ENCODE data around the gene ABHD17A.
"Not testable (repeated sequence)": the region's sequence is repeated elsewhere in the genome, so short reads cannot be mapped to it uniquely, and the experiment has no call there.

The ABHD17A gene

DNA sequence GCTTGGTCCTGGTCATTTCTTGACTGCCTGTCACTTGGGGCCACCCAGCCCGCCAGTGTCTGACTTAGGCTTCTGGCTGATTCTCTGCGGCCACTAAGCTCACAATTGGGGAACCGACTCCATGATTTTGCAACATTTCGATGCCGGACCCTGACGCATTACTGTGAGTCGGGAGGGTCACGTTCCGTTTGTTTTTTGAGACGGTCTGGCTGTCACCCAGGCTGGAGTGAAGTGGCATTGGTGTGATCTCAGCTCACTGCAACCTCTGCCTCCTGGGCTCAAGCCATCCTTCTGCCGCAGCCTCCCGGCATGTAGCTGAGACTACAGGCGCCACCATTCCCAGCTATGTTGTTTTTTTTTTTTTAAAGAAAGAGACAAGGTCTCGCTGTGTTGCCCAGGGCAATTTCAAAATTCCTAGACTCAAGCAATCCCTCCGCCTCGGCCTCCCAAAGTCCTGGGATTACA is 16.7 kb upstream of the ABHD17A start:
- Histone ChIP-seq H3K27ac (ENCODE audit: low read depth, low read length) (no peak overlapping the region), H3K36me3 (ENCODE audit: insufficient read depth, low read length) (no peaks in the 10 kb centered on the region), H3K4me3 (ENCODE audit: low read depth, low read length) (no peak overlapping the region), H3K27me3 (ENCODE audit: insufficient read depth, low read length) (no peaks in the 10 kb centered on the region), H2AFZ (ENCODE audit: low read length, unreplicated experiment) (no peak overlapping the region), H3K4me1 (ENCODE audit: control insufficient read depth, insufficient read depth, low read length, unreplicated experiment) (peaks cover 3% of the 10 kb centered on the region), H3K79me2 (ENCODE audit: control insufficient read depth, insufficient read depth, low read length, unreplicated experiment) (peaks cover 6% of the 10 kb centered on the region)

DNA sequence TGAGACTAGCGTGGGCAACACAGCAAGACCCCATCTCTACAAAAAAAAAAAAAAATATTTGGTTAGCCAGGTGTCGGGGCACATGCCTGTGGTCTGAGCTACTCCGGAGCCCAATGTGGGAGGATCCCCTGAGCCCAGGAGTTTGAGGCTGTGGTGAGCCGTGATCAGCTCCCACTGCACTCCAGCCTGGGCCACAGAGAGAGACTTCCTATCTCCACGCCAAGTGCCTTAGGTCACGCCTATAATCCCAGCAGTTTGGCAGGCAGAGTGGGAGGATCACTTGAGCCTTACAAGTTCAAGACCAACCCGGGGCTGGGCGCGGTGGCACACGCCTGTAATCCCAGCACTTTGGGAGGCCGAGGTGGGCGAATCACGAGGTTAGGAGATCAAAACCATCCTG is 11.2 kb upstream of the ABHD17A start:
- H3K36me3 ChIP-seq (ENCODE audit: insufficient read depth, low read length) = no peaks in the 10 kb centered on the region
- H3K4me1 ChIP-seq (ENCODE audit: control insufficient read depth, insufficient read depth, low read length, unreplicated experiment) = no peaks in the 10 kb centered on the region
- H3K27me3 ChIP-seq (ENCODE audit: insufficient read depth, low read length) = no peaks in the 10 kb centered on the region
- H2AFZ ChIP-seq (ENCODE audit: low read length, unreplicated experiment) = no peak overlapping the region
- H3K4me3 ChIP-seq (ENCODE audit: low read depth, low read length) = no peak overlapping the region
- no peak overlapping the region for H3K27ac ChIP-seq (ENCODE audit: low read depth, low read length)
- H3K79me2 ChIP-seq (ENCODE audit: control insufficient read depth, insufficient read depth, low read length, unreplicated experiment) = no peaks in the 10 kb centered on the region

DNA sequence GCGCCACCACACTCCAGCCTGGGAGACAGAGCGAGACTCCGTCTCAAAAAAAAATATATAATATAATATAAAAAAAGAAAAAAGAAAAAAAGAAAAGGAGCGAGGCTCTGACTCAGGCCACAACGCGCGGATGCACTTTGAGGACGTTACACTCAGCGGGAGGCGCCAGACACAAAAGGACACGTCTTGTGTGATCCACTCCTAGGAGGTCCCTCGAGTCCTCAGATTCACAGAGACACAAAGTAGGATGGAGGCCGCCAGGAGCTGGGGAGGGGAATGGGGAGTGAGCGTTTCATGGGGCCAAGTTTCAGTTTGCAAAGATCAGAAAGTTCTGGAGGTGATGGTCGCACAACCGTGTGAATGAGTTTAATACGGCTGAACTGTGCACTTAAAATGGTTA is 8.5 kb upstream of the ABHD17A start:
- Histone ChIP-seq H3K36me3 (ENCODE audit: insufficient read depth, low read length) (no peaks in the 10 kb centered on the region), H3K27me3 (ENCODE audit: insufficient read depth, low read length) (no peaks in the 10 kb centered on the region), H3K4me1 (ENCODE audit: control insufficient read depth, insufficient read depth, low read length, unreplicated experiment) (no peaks in the 10 kb centered on the region), H2AFZ (ENCODE audit: low read length, unreplicated experiment) (no peak overlapping the region), H3K27ac (ENCODE audit: low read depth, low read length) (no peak overlapping the region), H3K79me2 (ENCODE audit: control insufficient read depth, insufficient read depth, low read length, unreplicated experiment) (no peaks in the 10 kb centered on the region), H3K4me3 (ENCODE audit: low read depth, low read length) (no peak overlapping the region)

DNA sequence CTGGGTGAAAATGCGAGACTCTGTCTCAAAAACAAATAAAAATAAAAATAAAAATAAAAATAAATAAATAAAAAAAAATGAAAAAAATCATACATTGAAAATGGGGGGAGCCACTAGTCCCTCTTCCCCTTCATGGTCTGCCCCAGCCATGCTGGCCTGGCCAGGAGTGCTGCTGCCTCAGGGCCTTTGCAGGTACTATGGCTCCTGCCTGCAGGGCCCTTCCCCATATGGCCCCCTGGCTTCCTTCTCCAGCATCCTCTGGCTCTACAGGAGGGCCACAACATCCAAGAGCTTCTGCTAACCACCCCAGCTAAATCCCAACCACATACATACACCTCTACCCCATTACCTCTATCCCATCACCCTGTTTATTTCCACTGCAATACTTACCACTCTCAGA is 4.6 kb upstream of the ABHD17A start:
- Histone ChIP-seq H3K4me3 (ENCODE audit: low read depth, low read length) (no peak overlapping the region), H3K27me3 (ENCODE audit: insufficient read depth, low read length) (no peaks in the 10 kb centered on the region), H2AFZ (ENCODE audit: low read length, unreplicated experiment) (no peak overlapping the region), H3K4me1 (ENCODE audit: control insufficient read depth, insufficient read depth, low read length, unreplicated experiment) (no peaks in the 10 kb centered on the region), H3K79me2 (ENCODE audit: control insufficient read depth, insufficient read depth, low read length, unreplicated experiment) (peaks cover under 1% of the 10 kb centered on the region), H3K36me3 (ENCODE audit: insufficient read depth, low read length) (no peaks in the 10 kb centered on the region), H3K27ac (ENCODE audit: low read depth, low read length) (no peak overlapping the region)

DNA sequence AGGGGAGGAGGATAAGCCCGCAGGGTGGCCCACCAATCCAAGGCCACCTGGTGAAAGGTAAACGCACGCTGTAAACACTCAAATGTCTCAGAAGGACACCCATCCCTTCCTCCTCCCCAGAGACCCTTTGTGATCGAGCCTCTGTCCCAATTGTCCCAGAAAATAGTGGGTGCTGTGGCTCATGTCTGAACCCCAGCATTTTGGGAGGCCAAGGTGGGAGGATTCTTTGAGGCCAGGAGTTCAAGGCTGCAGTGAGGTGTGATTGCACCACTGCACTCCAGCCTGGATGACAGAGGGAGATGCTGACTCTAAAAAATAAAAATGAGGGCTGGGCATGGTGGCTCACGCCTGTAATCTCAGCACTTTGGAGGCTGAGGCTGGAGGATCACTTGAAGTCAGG is 3.1 kb upstream of the ABHD17A start:
- no peak overlapping the region for H2AFZ ChIP-seq (ENCODE audit: low read length, unreplicated experiment)
- H3K36me3 ChIP-seq (ENCODE audit: insufficient read depth, low read length) = no peaks in the 10 kb centered on the region
- H3K27me3 ChIP-seq (ENCODE audit: insufficient read depth, low read length) = no peaks in the 10 kb centered on the region
- peaks cover 16% of the 10 kb centered on the region for H3K79me2 ChIP-seq (ENCODE audit: control insufficient read depth, insufficient read depth, low read length, unreplicated experiment)
- no peak overlapping the region for H3K4me3 ChIP-seq (ENCODE audit: low read depth, low read length)
- no peak overlapping the region for H3K27ac ChIP-seq (ENCODE audit: low read depth, low read length)
- peaks cover 7% of the 10 kb centered on the region for H3K4me1 ChIP-seq (ENCODE audit: control insufficient read depth, insufficient read depth, low read length, unreplicated experiment)

DNA sequence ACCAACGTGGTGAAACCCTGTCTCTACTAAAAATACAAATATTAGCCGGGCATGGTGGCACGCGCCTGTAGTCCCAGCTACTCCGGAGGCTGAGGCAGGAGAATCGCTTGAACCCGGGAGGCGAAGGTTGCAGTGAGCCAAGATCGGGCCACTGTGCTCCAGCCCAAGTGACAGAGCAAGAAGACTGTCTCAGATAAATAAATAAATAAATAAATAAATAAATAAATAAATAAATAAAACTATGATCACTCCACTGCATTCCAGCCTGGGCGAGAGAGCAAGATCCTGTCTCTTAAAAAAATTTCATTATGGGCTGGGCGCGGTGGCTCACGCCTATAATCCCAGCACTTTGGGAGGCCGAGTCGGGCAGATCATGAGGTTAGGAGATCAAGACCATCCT is 1.1 kb upstream of the ABHD17A start:
- H3K79me2 ChIP-seq (ENCODE audit: control insufficient read depth, insufficient read depth, low read length, unreplicated experiment) = peaks cover 35% of the 10 kb centered on the region
- not testable (repeated sequence) for H2AFZ ChIP-seq (ENCODE audit: low read length, unreplicated experiment); H3K36me3 ChIP-seq (ENCODE audit: insufficient read depth, low read length); H3K27me3 ChIP-seq (ENCODE audit: insufficient read depth, low read length); H3K27ac ChIP-seq (ENCODE audit: low read depth, low read length); H3K4me3 ChIP-seq (ENCODE audit: low read depth, low read length); H3K4me1 ChIP-seq (ENCODE audit: control insufficient read depth, insufficient read depth, low read length, unreplicated experiment)

DNA sequence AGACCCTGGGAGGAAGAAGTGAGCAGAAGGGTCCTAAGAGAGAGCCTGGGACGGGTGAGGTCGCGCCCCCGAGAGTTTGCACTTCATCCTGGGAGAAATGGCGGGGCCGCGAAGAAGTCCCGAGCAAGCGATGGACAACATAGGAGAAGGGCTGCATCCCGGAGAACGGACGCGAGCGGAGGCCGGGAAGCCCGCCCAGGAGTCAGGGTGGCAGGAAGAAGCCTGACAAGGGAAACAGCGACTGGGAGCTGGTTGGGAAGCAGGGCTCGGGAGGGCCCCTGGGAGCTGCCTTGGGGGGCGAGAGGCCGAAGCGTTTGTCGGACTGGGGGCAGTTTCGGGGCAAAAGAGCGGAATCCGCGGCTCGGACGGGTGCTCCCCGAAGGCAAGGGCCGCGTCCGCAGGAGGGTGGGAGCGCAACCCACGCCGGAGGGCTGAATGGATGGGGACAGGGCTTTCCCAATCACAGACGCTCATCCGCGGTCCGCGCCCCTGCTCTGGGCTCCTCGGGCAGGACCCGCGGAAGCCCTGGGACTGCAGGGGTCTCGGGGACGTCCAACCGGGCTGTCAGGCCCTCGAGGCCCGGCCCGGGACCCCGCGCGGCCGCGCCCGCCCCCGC is 469 bp downstream of the ABHD17A start:
- Histone ChIP-seq H3K27ac (ENCODE audit: low read depth, low read length) (peak overlapping the region; percentile 39; the same call in 1 of the 2 replicates), H3K27me3 (ENCODE audit: insufficient read depth, low read length) (no peaks in the 10 kb centered on the region), H2AFZ (ENCODE audit: low read length, unreplicated experiment) (no peak overlapping the region), H3K4me1 (ENCODE audit: control insufficient read depth, insufficient read depth, low read length, unreplicated experiment) (peaks cover 7% of the 10 kb centered on the region), H3K79me2 (ENCODE audit: control insufficient read depth, insufficient read depth, low read length, unreplicated experiment) (peaks cover 40% of the 10 kb centered on the region), H3K36me3 (ENCODE audit: insufficient read depth, low read length) (no peaks in the 10 kb centered on the region), H3K4me3 (ENCODE audit: low read depth, low read length) (peak overlapping the region; percentile 97)

DNA sequence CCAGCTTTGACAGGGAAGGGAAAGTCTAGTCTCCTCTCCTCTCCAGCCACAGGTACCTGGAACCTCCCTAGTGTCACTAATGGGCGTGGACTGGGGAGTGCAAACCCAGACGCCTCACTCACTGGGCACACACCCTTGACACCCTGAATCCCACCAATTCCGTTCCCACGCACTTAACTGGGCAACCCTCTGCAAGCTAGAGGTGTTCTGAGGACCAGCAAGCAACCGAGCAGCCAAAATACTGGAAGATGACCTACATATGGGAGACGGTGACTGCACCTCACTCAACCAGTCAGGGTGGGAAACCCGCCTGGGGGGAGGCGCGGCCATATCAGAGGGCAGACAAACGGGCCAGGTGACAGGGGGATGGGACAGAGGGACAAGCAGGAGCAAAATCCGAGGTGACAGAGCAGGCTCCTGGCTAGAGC is 991 bp downstream of the ABHD17A start:
- Histone ChIP-seq H3K36me3 (ENCODE audit: insufficient read depth, low read length) (no peaks in the 10 kb centered on the region), H3K27ac (ENCODE audit: low read depth, low read length) (no peak overlapping the region), H3K79me2 (ENCODE audit: control insufficient read depth, insufficient read depth, low read length, unreplicated experiment) (peaks cover 40% of the 10 kb centered on the region), H2AFZ (ENCODE audit: low read length, unreplicated experiment) (no peak overlapping the region), H3K4me1 (ENCODE audit: control insufficient read depth, insufficient read depth, low read length, unreplicated experiment) (peaks cover 7% of the 10 kb centered on the region), H3K27me3 (ENCODE audit: insufficient read depth, low read length) (no peaks in the 10 kb centered on the region), H3K4me3 (ENCODE audit: low read depth, low read length) (peak overlapping the region; percentile 97)

DNA sequence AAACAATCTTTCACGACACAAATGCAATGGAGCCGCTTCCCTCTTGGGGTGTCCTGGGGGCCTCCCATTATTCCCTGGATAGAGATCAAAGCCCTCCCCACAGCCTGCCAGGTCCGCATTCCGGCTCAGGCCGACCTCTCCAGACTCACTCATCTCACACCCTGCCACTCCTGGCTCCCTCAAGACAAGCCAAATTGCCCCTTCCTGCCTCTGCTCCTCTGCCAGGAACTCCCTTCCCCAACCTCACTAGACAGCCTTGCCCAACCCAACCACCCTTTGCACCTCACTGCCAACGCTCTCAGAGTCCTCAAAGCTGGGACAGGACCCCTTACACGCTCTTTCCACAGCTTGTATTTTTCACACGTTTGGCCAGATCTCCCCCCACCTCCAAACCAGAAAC is 1.5 kb downstream of the ABHD17A start:
- Histone ChIP-seq H2AFZ (ENCODE audit: low read length, unreplicated experiment) (no peak overlapping the region), H3K36me3 (ENCODE audit: insufficient read depth, low read length) (no peaks in the 10 kb centered on the region), H3K79me2 (ENCODE audit: control insufficient read depth, insufficient read depth, low read length, unreplicated experiment) (peaks cover 40% of the 10 kb centered on the region), H3K27me3 (ENCODE audit: insufficient read depth, low read length) (no peaks in the 10 kb centered on the region), H3K27ac (ENCODE audit: low read depth, low read length) (no peak overlapping the region), H3K4me3 (ENCODE audit: low read depth, low read length) (peak overlapping the region; percentile 97), H3K4me1 (ENCODE audit: control insufficient read depth, insufficient read depth, low read length, unreplicated experiment) (peaks cover 7% of the 10 kb centered on the region)

DNA sequence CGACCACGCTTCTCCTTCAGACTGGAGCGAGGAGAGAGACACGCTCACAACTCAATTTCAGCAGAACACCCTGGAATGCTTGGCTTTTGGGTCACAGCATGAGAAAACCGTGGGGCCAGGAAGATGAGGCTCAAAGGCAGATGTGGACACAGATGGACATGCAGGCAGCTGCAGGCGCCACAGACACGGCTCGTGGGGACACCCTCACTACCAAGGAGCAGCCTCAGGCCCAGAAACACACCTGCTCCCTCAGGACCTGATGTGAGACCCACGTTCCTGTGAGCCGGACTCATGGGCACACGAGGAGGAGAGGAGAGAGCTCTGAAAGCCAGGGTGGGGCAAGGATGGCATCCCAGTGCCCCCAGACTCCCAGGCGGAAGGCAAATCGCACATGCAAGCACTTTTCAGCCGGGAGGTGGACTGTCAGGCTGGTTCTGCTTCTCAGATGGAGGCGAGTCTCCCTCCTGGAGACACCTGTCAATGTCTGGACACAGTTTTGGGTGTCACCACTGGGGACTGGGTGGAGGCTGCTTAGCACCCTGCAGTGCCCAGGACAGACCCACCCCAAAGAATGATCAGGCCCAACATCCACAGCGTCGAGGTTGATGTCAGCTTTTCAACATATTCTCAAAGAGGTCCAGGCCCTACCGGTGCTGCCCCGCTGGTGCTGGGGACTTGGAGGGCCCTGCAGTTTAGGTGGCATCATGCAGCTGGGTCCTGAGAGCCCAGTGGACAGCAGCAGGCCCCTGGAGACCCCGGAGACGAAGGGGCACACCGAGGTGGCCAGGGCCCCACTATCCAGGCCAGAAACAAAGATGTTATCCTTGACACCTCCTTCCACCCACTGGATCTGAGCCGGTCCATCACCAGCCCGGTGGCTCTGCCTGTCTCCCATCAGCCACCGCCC is 2.3 kb downstream of the ABHD17A start:
- H3K27ac ChIP-seq (ENCODE audit: low read depth, low read length) = no peak overlapping the region
- no peak overlapping the region for H2AFZ ChIP-seq (ENCODE audit: low read length, unreplicated experiment)
- H3K36me3 ChIP-seq (ENCODE audit: insufficient read depth, low read length) = no peaks in the 10 kb centered on the region
- H3K4me1 ChIP-seq (ENCODE audit: control insufficient read depth, insufficient read depth, low read length, unreplicated experiment) = peaks cover 7% of the 10 kb centered on the region
- no peaks in the 10 kb centered on the region for H3K27me3 ChIP-seq (ENCODE audit: insufficient read depth, low read length)
- H3K4me3 ChIP-seq (ENCODE audit: low read depth, low read length) = peak overlapping the region; percentile 97
- peaks cover 40% of the 10 kb centered on the region for H3K79me2 ChIP-seq (ENCODE audit: control insufficient read depth, insufficient read depth, low read length, unreplicated experiment)
